HG03159 (cell line): ENCODE measurements around the gene ALOX5AP.

ENCODE experiments used
- ATAC-seq: cut with Tn5 transposase; IDR thresholded peaks from one replicate; pipeline ENCODE4 v1.9.1; 2021; ENCODE audit warnings: mild to moderate bottlenecking, moderate library complexity; ENCODE audit not compliant: unreplicated experiment

Gene ALOX5AP

GRCh38 chr13:30796132-30796572, 60.8 kb downstream of the ALOX5AP start:
- no peak for ATAC-seq

- ATAC-seq = no peak
Observed at GRCh38 chr13:30796631-30797601, 61.6 kb downstream of the ALOX5AP start.

- no peak for ATAC-seq
Observed at GRCh38 chr13:30797847-30798535, 62.6 kb downstream of the ALOX5AP start.

GRCh38 chr13:30798776-30799355, 63.5 kb downstream of the ALOX5AP start:
- ATAC-seq = no peak

GRCh38 chr13:30799356-30799824, 64.0 kb downstream of the ALOX5AP start:
- ATAC-seq = no peak

GRCh38 chr13:30800107-30800506, 64.8 kb downstream of the ALOX5AP start:
- ATAC-seq = no peak

GRCh38 chr13:30802501-30802900, 67.2 kb downstream of the ALOX5AP start:
- no peak for ATAC-seq

- peak; percentile 89 for ATAC-seq
Observed at GRCh38 chr13:30802953-30803478, 67.7 kb downstream of the ALOX5AP start.

- ATAC-seq = no peak
Observed at GRCh38 chr13:30803749-30804148, 68.4 kb downstream of the ALOX5AP start.

- no peak for ATAC-seq
Observed at GRCh38 chr13:30804474-30804873, 69.1 kb downstream of the ALOX5AP start.

- ATAC-seq = no peak
Observed at GRCh38 chr13:30805132-30805537, 69.8 kb downstream of the ALOX5AP start.

- ATAC-seq = no peak
Observed at GRCh38 chr13:30805603-30806011, 70.3 kb downstream of the ALOX5AP start.

GRCh38 chr13:30806784-30807183, 71.4 kb downstream of the ALOX5AP start:
- ATAC-seq = no peak

- no peak for ATAC-seq
Observed at GRCh38 chr13:30807392-30807791, 72.0 kb downstream of the ALOX5AP start.

- ATAC-seq = no peak
Observed at GRCh38 chr13:30808600-30808999, 73.3 kb downstream of the ALOX5AP start.

- no peak for ATAC-seq
Observed at GRCh38 chr13:30809787-30810186, 74.4 kb downstream of the ALOX5AP start.

- no peak for ATAC-seq
Observed at GRCh38 chr13:30810261-30810701, 74.9 kb downstream of the ALOX5AP start.

GRCh38 chr13:30810801-30811200, 75.5 kb downstream of the ALOX5AP start:
- ATAC-seq = no peak
